ENCODE results near the gene KCNJ10.

Gene KCNJ10

DNA sequence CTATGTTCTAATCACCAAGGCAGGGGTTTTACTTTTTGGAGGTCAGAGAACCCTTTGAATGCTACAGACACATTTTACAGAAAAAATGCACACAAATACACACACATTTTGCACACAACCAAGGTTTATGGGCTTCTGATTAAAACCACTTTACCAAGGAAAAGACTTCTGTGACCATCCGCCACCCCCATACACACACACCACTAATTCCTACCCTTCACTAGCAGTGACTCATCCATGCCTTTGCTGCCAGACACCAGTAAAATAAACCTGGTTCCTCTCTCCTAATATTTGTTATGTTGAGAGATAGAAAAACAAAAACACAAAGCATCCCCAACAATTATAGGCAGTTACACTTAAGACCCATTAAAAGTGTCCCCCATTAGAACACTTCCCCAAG is 51.1 kb downstream of the KCNJ10 start (continued):
- no peak for TF ChIP-seq TSHZ2 (CRISPR knock-in tag; IDR thresholded peaks at IDR 0.05)
- no peak for TF ChIP-seq TCF4 (CRISPR knock-in tag; IDR thresholded peaks at IDR 0.05; ENCODE audit: borderline replicate concordance)
- no peak for TF ChIP-seq TOX (CRISPR knock-in tag; IDR thresholded peaks at IDR 0.05; ENCODE audit: borderline replicate concordance)
- TF ChIP-seq ZC3H10 (CRISPR knock-in tag; IDR thresholded peaks at IDR 0.05): no peak

- TF ChIP-seq ZNF70 (CRISPR knock-in tag; IDR thresholded peaks at IDR 0.05) (no peak), ZFP30 (CRISPR knock-in tag; IDR thresholded peaks at IDR 0.05) (no peak), TOX (CRISPR knock-in tag; IDR thresholded peaks at IDR 0.05; ENCODE audit: borderline replicate concordance) (no peak), ISL1 (CRISPR knock-in tag; IDR thresholded peaks at IDR 0.05) (no peak), PATZ1 (CRISPR knock-in tag; IDR thresholded peaks at IDR 0.05; ENCODE audit: borderline replicate concordance) (no peak)
- TF ChIP-seq, protein P1, sequence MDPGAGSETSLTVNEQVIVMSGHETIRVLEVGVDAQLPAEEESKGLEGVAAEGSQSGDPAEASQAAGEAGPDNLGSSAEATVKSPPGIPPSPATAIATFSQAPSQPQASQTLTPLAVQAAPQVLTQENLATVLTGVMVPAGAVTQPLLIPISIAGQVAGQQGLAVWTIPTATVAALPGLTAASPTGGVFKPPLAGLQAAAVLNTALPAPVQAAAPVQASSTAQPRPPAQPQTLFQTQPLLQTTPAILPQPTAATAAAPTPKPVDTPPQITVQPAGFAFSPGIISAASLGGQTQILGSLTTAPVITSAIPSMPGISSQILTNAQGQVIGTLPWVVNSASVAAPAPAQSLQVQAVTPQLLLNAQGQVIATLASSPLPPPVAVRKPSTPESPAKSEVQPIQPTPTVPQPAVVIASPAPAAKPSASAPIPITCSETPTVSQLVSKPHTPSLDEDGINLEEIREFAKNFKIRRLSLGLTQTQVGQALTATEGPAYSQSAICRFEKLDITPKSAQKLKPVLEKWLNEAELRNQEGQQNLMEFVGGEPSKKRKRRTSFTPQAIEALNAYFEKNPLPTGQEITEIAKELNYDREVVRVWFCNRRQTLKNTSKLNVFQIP (CRISPR knock-in tag; IDR thresholded peaks at IDR 0.05; ENCODE audit: borderline replicate concordance, low read depth): no peak
Observed at GRCh38 chr1:160018347-160018746, 51.6 kb downstream of the KCNJ10 start.

GRCh38 chr1:160017592-160017991 is 52.4 kb downstream of the KCNJ10 start:
- no peak for ATAC-seq
- TF ChIP-seq BACH2 (CRISPR knock-in tag; IDR thresholded peaks at IDR 0.05; ENCODE audit: borderline replicate concordance) (no peak), CSDC2 (CRISPR knock-in tag; IDR thresholded peaks at IDR 0.05) (no peak), ZC3H10 (CRISPR knock-in tag; IDR thresholded peaks at IDR 0.05) (no peak), TCF4 (CRISPR knock-in tag; IDR thresholded peaks at IDR 0.05; ENCODE audit: borderline replicate concordance) (no peak), PATZ1 (CRISPR knock-in tag; IDR thresholded peaks at IDR 0.05; ENCODE audit: borderline replicate concordance) (no peak), TOX (CRISPR knock-in tag; IDR thresholded peaks at IDR 0.05; ENCODE audit: borderline replicate concordance) (no peak), SNAI2 (CRISPR knock-in tag; IDR thresholded peaks at IDR 0.05) (no peak)

More at GRCh38 chr1:160018347-160018746, 51.6 kb downstream of the KCNJ10 start:
- ATAC-seq: no peak; the same call in 2 of the 3 replicates

DNA sequence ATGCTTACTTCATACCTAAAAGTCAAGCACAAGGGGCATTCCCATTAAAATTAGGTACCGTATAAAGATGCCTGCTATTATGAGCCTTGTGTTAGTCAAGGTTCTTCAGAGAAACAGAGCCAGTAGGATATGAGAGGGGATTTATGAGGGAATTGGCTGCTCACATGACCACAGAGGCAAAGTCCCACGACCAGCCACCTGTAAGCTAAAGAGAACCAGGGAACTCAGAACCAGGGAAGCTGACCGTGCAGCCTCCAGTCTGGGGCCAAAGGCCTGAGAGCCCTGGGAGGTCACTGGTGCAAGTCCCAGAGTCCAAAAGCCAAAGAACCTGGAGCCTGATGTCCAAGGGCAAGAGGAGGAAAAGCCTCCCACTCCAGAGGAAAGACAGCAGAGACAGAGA is 58.2 kb downstream of the KCNJ10 start:
- TF ChIP-seq ESRRG (CRISPR knock-in tag; IDR thresholded peaks at IDR 0.05) (no peak), BACH2 (CRISPR knock-in tag; IDR thresholded peaks at IDR 0.05; ENCODE audit: borderline replicate concordance) (no peak), ZC3H10 (CRISPR knock-in tag; IDR thresholded peaks at IDR 0.05) (no peak), TOX (CRISPR knock-in tag; IDR thresholded peaks at IDR 0.05; ENCODE audit: borderline replicate concordance) (no peak), TSHZ2 (CRISPR knock-in tag; IDR thresholded peaks at IDR 0.05) (no peak), PPARA (CRISPR knock-in tag; IDR thresholded peaks at IDR 0.05; ENCODE audit: borderline replicate concordance) (no peak), PATZ1 (CRISPR knock-in tag; IDR thresholded peaks at IDR 0.05; ENCODE audit: borderline replicate concordance) (no peak), ZFP3 (CRISPR knock-in tag; IDR thresholded peaks at IDR 0.05) (no peak), TCF4 (CRISPR knock-in tag; IDR thresholded peaks at IDR 0.05; ENCODE audit: borderline replicate concordance) (no peak), ARNTL (CRISPR knock-in tag; IDR thresholded peaks at IDR 0.05; ENCODE audit: borderline replicate concordance, low read depth) (no peak), RARB (CRISPR knock-in tag; IDR thresholded peaks at IDR 0.05) (no peak)
- TF ChIP-seq, protein P2, sequence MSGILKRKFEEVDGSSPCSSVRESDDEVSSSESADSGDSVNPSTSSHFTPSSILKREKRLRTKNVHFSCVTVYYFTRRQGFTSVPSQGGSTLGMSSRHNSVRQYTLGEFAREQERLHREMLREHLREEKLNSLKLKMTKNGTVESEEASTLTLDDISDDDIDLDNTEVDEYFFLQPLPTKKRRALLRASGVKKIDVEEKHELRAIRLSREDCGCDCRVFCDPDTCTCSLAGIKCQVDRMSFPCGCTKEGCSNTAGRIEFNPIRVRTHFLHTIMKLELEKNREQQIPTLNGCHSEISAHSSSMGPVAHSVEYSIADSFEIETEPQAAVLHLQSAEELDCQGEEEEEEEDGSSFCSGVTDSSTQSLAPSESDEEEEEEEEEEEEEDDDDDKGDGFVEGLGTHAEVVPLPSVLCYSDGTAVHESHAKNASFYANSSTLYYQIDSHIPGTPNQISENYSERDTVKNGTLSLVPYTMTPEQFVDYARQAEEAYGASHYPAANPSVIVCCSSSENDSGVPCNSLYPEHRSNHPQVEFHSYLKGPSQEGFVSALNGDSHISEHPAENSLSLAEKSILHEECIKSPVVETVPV (CRISPR knock-in tag; IDR thresholded peaks at IDR 0.05): no peak

More for the DNA sequence above, 58.2 kb downstream of the KCNJ10 start:
- ATAC-seq: no peak
